Choroid plexus epithelial cell (primary cell): ENCODE data around the gene GATA1.
"Not testable (repeated sequence)": the region's sequence is repeated elsewhere in the genome, so short reads cannot be mapped to it uniquely, and the experiment has no call there.

ENCODE experiments used
- DNase-seq: peaks from one replicate; pipeline ENCODE4 v3.0.0-alpha.2; 2010; ENCODE audit warnings: low read depth
- H3K4me3 ChIP-seq: 2 replicates; pipeline ENCODE4 v1.5.1; 2011; ENCODE audit warnings: low read depth, mild to moderate bottlenecking, control low read depth, low read length, moderate library complexity
- TF ChIP-seq, protein P1 (sequence below): conservative IDR thresholded peaks from 2 replicates; pipeline ENCODE4 v1.5.1; 2011; ENCODE audit warnings: low read depth, mild to moderate bottlenecking, control low read depth, inconsistent platforms, low read length, moderate library complexity

GATA1 gene

GRCh38 chrX:48806081-48806480 is 19.7 kb downstream of the GATA1 start:
- no peak overlapping the region for H3K4me3 ChIP-seq
- DNase-seq = peak; percentile 12
- TF ChIP-seq, protein P1, sequence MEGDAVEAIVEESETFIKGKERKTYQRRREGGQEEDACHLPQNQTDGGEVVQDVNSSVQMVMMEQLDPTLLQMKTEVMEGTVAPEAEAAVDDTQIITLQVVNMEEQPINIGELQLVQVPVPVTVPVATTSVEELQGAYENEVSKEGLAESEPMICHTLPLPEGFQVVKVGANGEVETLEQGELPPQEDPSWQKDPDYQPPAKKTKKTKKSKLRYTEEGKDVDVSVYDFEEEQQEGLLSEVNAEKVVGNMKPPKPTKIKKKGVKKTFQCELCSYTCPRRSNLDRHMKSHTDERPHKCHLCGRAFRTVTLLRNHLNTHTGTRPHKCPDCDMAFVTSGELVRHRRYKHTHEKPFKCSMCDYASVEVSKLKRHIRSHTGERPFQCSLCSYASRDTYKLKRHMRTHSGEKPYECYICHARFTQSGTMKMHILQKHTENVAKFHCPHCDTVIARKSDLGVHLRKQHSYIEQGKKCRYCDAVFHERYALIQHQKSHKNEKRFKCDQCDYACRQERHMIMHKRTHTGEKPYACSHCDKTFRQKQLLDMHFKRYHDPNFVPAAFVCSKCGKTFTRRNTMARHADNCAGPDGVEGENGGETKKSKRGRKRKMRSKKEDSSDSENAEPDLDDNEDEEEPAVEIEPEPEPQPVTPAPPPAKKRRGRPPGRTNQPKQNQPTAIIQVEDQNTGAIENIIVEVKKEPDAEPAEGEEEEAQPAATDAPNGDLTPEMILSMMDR = peak; percentile 12

- no peak overlapping the region for H3K4me3 ChIP-seq
- no peak for DNase-seq
- TF ChIP-seq, protein P1 = no peak
Measured at GRCh38 chrX:48813644-48814043, 27.3 kb downstream of the GATA1 start.

- H3K4me3 ChIP-seq = no peak overlapping the region
- TF ChIP-seq, protein P1 = no peak
Measured at GRCh38 chrX:48814722-48815121, 28.3 kb downstream of the GATA1 start.

GRCh38 chrX:48815266-48815665 is 28.9 kb downstream of the GATA1 start:
- no peak for DNase-seq
- H3K4me3 ChIP-seq = no peak overlapping the region
- TF ChIP-seq, protein P1 = no peak

More at GRCh38 chrX:48814722-48815121, 28.3 kb downstream of the GATA1 start:
- no peak for DNase-seq

DNA sequence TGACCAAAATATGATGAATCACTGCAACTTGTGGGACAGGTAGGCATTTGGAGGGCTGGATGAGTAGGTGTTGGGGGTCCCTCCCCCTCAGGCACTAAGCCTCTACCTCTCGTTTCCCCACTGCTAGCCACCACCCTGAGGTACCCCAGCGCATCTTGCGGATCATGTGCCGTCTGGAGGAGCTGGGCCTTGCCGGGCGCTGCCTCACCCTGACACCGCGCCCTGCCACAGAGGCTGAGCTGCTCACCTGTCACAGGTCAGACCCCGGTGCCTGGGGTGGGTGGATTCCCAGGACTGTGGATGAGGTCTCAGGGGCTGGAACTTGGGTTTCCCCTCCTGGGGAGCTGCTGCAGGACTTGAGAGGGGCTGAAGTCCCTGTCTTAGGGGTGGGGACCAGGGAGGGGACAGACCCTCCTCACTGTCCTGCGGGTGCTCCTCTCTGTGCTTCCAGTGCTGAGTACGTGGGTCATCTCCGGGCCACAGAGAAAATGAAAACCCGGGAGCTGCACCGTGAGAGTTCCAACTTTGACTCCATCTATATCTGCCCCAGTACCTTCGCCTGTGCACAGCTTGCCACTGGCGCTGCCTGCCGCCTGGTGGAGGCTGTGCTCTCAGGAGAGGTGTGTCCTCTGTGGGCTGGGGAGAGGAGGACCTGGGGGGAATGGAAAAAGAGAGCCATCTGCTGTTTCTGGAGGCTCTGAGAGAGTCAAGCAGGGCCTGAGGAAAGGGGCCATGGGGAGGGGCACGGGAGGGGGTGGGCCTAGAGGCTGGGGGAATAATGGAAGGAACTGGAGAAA is 29.8 kb downstream of the GATA1 start:
- DNase-seq = no peak
- no peak overlapping the region for H3K4me3 ChIP-seq
- TF ChIP-seq, protein P1 = no peak

- DNase-seq = no peak
- no peak overlapping the region for H3K4me3 ChIP-seq
- TF ChIP-seq, protein P1 = no peak
Measured at GRCh38 chrX:48818098-48818497, 31.7 kb downstream of the GATA1 start.

DNA sequence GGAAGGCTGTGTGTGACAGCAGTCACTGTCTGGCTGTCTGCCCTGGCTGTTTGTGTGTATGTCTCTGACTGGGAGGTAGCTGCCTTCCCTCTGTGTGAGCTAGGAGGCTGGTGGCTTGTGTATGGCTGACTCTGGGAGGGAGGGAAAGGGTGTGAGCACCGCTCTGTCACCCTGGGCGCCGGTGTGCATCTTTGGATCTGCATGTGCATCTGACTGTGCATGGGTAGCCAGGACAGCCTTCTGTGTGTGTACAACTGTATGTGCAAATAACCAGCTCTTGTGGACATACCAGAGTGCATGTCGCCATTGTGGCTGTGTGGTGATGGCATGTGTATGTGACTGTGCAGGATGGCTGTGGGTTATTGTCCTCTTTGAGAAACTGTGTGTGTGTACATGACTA is 32.5 kb downstream of the GATA1 start:
- DNase-seq = no peak
- TF ChIP-seq, protein P1 = no peak
- H3K4me3 ChIP-seq = no peak overlapping the region

- not testable (repeated sequence) for DNase-seq, H3K4me3 ChIP-seq
Measured at GRCh38 chrX:48819394-48819793, 33.0 kb downstream of the GATA1 start.
